Activated CD8-positive, alpha-beta memory T cell treated with anti-CD3 and anti-CD28 coated beads, Interleukin-2, amount 50 U/mL, for 24 hours (primary cell): ENCODE results near the gene CPNE9.

Experiments used
- DNase-seq: peaks from one replicate; pipeline ENCODE4 v3.0.0-alpha.2; 2020; ENCODE audit errors: extremely low read depth

CPNE9 gene, protein sequence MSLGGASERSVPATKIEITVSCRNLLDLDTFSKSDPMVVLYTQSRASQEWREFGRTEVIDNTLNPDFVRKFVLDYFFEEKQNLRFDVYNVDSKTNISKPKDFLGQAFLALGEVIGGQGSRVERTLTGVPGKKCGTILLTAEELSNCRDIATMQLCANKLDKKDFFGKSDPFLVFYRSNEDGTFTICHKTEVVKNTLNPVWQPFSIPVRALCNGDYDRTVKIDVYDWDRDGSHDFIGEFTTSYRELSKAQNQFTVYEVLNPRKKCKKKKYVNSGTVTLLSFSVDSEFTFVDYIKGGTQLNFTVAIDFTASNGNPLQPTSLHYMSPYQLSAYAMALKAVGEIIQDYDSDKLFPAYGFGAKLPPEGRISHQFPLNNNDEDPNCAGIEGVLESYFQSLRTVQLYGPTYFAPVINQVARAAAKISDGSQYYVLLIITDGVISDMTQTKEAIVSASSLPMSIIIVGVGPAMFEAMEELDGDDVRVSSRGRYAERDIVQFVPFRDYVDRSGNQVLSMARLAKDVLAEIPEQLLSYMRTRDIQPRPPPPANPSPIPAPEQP

DNA sequence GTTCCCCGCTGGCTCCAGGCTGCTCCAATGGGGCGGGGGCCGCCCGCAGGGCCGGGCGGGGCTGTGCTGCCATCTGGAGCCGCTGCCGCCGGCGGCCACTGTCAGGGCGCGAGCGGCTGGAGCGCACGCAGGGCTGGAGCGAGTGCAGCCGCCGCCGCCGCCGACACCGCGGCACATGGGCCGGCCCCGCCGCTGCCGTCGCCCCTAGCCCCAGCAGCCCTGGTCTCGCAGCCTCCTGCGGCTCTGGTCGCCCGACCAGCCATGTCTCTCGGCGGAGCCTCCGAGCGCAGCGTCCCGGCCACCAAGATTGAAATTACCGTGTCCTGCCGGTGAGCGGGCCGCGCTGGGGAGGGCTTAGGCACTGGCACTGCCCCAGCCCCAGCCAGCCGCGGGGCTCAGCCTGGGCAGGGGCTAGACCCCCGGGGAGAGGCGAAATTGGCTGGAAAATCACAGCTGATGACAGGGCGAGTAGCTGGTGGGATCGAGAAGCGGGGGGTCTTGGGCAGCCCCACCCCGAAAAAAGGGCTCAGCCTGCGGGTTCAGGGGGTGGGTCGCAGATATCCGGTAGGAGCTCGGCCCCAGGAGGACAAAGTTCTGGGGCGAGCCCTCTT, at the start of gene CPNE9:
Gene CPNE9 (plus strand): TSS at position 98 of the 611 bp plus-strand sequence. CDS start 164 bp downstream, at position 262.
- no peak for DNase-seq

DNA sequence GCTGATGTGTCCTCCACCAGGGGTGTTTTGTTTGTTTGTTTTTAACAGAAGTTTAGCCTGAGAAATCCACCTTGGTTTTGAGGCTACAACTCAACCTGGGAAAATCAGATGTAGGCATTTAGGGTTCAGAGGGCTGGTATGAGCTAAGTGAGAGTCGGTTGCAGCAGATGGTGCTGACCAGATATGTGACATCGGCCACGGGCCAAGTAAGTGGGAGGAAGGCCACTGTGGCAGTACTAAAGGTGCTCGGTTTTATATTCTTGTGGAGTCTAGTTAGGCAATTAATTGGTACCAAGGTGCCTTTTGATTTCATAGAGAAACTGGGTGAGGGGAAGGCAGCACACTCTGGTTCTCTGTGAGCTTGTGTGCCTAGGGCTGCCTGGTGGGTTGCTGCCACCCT, 43.8 kb upstream of the CPNE9 start:
- no peak for DNase-seq

- no peak for DNase-seq
Observed at GRCh38 chr3:9660972-9661371, 42.7 kb upstream of the CPNE9 start.

DNA sequence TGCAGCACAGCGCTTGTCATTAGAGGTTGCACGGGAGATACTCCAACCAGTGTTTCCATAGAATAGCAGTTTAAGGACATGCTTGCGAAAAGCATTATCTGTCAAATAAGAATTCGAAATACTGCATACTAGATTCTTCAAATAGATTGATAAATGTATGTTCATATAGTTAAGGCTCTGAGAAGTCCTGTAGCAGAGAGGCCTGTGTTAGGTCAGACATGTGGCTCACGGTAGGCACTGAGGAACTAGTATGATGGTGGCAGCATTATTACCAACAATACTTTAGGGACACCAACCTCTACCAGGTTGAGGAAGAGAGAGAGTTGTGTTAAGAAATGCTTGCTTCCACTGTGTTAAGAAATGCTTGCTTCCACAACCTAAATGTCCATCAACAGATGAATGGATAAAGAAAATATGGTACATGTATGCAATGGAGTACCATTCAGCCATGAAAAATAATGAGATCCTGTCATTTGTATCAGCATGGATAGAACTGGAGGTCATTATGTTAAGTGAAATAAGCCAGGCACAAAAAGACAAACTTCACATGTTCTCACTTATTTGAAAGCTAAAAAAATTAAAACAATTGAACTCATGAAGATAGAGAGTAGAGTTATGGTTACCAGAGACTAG, 39.4 kb upstream of the CPNE9 start:
- no peak for DNase-seq

- DNase-seq, result no peak
Observed at GRCh38 chr3:9666704-9667445, 36.8 kb upstream of the CPNE9 start.

DNA sequence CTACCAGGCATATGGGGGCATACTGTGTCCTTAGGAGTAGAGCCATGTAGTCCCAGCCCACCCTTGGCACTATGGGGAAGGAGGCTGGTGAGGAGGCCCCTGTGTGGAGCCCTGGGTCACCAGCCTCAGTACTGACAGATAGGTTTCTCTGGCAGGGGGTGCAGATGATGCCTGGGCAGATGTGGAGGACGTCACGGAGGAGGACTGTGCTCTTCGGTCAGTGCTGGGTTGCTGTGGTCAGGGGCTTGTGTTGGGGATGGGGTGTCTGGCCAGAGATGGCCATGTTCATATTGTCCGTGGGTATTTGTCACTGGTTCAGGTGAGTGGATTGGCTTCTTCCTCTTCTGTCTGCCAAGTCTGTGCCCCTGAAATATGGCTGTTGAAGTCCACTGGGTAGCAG, 34.4 kb upstream of the CPNE9 start:
- no peak for DNase-seq

DNA sequence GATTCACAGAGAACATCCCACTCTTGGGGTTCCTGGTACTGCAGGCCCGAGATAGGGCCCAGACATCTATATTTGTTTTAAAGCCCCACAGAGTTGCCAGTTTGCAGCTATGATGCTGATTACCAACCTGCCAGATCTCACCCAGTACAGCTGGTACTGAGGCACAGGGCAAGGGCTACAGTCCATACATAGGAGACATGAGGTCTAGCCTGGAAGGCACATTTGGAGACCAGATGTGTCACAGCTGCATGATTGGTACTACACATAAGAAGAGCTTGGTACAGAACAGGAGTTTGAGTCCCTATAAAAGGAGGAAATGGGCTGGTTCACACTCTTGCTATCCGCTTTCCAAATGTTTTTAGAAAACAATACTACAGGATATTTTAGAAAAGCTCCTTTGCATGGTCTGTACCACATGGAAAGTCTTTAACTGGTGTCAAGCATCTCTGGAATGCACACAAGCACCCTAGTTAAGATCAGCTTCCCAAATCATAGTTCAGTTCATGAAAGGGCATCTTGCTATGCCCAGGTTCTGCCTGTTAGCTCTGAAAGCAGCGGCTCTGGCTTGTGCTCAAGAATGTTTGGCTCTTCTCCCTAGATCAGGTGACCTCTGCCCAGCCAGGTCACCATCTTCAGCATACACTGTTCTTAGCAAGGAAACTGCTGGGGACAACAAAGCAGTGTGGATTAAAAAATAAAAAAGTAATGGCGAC, 33.8 kb upstream of the CPNE9 start:
- no peak for DNase-seq

- no peak for DNase-seq
Observed at GRCh38 chr3:9673082-9673481, 30.6 kb upstream of the CPNE9 start.

DNA sequence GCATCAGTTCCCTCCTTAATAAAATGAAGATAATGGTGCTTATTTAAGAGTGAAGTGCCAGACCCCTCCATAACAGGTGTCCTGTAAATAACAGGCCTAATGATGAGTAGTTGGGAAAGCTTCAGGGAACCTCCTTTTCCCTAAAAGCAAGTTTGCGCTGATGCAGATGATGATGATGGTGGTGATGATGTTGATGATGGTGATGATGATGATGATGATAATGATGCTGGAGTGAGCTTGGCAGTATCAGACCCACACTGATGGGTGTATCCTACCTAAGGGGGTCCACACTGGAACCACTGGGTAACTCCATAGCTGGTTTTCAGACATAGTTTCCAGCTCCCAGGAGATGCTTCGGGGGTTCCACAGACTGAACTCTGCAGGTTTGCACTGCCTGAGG, 29.9 kb upstream of the CPNE9 start:
- no peak for DNase-seq

DNA sequence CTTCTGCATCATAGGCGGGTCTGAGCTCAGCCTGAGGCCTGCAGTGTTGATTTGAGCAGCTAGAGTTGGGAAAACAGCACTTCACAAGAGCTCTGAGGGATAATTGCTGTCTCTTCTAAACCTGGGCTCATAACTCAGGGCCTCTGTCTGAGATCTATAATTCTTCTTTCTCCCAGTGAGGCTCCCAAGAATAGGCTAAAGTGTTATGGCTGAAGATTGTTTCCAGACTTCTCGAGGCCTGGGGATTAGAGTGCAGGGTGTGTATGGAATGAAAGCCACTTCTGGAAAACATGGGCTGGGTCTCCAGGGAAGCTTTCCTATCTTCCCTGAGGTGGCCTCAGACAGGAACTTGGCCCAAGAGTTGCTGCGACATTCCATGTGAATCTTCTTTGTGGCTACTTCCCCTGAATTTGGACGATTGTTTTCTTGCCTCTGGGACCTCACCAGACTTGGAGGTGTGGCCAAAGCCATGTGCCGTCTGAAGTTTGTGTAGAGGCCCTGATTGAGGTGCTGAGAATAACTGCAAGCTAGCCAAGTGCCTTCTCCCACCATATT, 27.8 kb upstream of the CPNE9 start:
- DNase-seq, result no peak

GRCh38 chr3:9676785-9677184, 26.8 kb upstream of the CPNE9 start:
- DNase-seq, result no peak

- DNase-seq, result no peak
Observed at GRCh38 chr3:9678493-9678892, 25.1 kb upstream of the CPNE9 start.

GRCh38 chr3:9679476-9680080, 24.1 kb upstream of the CPNE9 start:
- DNase-seq, result no peak

DNA sequence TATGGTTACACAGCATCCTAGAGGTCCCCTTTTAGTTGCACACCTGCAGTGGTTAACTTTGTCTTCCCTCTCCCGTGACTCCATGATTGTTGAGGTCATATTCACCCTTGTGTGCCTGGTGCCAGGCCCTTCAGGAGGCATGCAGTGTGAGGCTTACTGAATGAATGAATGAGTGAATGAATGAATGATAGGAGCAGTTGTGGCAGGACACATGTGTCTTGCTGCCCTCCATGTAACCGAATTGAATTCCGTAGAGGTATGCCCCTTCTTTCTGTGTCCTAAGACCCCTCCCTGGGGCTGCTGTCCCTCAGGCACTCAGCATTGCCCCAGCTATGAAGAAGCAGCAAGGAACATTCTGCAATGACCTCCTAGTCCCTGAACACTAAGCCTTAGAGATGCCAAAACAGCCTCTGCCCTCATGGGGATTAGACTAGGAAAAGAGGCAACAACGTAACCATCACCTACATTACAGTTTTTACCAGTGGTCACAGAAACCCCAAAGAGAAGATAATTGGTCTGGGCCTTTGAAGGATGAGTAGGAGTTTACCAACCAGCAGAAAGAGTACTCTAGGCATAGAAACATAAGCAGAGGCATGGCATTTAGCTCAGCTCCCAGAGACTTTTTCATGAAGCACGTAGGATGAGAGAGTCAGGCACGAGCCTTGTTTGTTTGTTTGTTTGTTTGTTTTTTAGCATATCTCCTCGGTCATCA, 22.5 kb upstream of the CPNE9 start:
- DNase-seq, result no peak

DNA sequence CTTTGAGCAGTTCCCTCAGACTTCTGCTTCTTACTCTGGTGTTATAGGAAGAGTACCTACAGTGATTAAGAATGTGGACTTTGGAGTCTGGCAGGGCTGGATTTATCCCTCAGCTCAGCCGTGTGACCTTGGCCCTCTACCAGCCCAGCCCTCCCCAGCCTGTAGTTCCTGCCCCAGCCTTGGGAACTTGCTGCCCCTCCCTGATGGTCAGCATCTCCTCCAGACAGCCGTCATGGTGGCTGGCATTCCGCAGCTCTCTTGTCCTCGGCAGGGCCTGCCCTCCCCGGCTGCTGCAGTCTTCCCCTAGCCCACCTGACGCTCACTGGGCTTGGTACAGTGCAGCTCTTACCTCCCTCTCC, 21.9 kb upstream of the CPNE9 start:
- DNase-seq, result no peak

DNA sequence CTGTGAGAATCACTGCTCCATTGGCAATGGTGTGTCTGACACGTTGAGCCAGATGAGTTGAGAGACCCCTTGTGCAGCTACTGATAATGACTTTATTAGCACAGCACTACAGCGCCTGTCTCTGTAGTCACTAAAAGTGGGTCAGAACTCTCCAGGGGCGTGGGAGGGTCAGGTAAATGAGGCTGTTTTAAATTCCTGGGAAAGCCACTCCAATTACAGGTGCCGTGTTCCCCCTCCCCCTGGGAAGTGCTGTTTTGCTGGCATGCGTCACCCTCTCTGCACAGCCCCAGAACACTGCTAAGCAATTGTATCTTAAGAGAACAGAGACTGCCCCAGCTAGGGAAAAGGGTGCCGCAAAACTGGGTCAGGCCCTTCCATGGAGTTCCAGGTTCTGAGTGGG, 21.5 kb upstream of the CPNE9 start:
- no peak for DNase-seq

- DNase-seq, result no peak
Observed at GRCh38 chr3:9683426-9683825, 20.2 kb upstream of the CPNE9 start.

GRCh38 chr3:9685216-9686049, 18.2 kb upstream of the CPNE9 start:
- DNase-seq, result no peak

GRCh38 chr3:9686050-9686550, 17.5 kb upstream of the CPNE9 start:
- no peak for DNase-seq
